Peyer's patch (tissue), 4 donors: ENCODE results near the gene TMEM184A.

Experiments used
- CTCF ChIP-seq, 6 experiments: fragments of 450-650 bp in 4 of 6; fragments of 200-600 bp in 2 of 6; sonication (generic) in 1 of 6; IDR thresholded peaks; one replicate each; pipeline ENCODE4 v1.5.1; 2017 to 2019; ENCODE audit warnings: antibody characterized with exemption in 6 of 6, mild to moderate bottlenecking in 3 of 6, moderate library complexity in 1 of 6
- POLR2A ChIP-seq, 2 donors: fragments of 450-650 bp; IDR thresholded peaks; one replicate each; pipeline ENCODE4 v1.5.1; 2017; ENCODE audit warnings: antibody characterized with exemption in 2 of 2, mild to moderate bottlenecking in 2 of 2, moderate library complexity in 2 of 2

- no peak for TF ChIP-seq CTCF (IDR thresholded peaks at IDR 0.05)
- TF ChIP-seq POLR2A (IDR thresholded peaks at IDR 0.05): no peak
Observed at GRCh38 chr7:1575809-1576208, 19.8 kb upstream of the TMEM184A start.
